ENCODE measurements around the gene RETREG1.

Gene RETREG1

DNA sequence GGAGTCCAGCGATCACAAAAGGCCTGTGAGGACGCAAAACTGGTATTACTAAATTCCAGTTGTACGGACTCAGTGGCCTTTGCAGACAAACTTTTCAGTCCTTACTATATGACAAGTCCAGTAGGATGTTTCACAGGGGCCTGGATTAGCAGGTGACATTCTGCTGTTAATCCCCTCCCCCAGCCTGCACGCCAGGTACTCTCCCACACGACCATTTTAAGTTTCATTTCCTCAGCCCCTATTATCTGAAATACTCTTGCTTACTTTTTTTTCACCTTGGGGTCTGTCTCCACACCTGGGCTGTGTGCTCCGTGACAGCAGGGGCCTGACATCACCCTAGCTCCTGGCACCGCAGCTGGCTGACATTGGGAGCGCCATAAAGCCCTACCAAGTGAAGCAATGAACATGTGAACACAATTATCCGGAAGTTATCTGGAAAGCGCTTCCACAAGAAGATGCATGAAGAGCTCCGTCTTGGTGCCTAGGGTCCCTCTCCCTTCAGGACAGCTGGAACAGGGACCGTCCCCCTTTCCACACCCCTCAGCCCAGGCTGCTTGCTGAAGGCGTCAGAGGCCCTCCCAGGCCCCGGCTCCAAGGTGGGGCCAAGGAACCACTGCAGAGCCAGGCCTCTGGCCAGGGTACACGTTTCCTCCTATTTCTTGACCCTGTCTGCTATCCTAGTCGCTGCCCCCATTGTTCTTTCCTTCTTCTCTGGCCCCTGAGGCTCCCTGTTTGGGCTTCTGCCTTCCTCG lies 111.5 kb downstream of the RETREG1 start:
- TF ChIP-seq, protein P1, sequence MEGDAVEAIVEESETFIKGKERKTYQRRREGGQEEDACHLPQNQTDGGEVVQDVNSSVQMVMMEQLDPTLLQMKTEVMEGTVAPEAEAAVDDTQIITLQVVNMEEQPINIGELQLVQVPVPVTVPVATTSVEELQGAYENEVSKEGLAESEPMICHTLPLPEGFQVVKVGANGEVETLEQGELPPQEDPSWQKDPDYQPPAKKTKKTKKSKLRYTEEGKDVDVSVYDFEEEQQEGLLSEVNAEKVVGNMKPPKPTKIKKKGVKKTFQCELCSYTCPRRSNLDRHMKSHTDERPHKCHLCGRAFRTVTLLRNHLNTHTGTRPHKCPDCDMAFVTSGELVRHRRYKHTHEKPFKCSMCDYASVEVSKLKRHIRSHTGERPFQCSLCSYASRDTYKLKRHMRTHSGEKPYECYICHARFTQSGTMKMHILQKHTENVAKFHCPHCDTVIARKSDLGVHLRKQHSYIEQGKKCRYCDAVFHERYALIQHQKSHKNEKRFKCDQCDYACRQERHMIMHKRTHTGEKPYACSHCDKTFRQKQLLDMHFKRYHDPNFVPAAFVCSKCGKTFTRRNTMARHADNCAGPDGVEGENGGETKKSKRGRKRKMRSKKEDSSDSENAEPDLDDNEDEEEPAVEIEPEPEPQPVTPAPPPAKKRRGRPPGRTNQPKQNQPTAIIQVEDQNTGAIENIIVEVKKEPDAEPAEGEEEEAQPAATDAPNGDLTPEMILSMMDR (IDR thresholded peaks at IDR 0.05; ENCODE audit: extremely low read depth, insufficient read depth, missing control alignments) = no peak
- no peak for DNase-seq (ENCODE audit: low spot score)
- in situ Hi-C loops (cut with MboI; ENCODE audit: low pct_unique_long_range_greater_than_20kb, low sequenced_read_pairs, unreplicated experiment) = no loop called here

DNA sequence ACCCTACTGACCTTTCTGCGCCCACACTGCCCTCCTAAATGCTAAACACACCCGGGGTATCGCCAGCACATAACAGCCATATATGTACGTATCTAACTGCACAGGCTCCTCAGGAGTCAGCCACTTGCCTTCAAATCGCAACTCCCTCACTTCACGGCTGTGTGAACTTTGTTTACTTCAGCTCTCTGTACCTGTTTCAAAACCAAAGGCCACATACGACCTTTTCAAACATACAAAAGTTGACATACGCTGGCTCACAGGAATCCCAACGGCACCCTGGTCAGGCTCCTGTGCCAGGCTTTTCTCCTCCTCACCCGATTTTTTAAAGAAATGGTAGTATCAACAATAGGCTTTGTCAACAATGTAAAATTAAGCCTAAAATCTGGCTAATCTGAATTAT lies 112.2 kb downstream of the RETREG1 start:
- in situ Hi-C loops (cut with MboI; ENCODE audit: low pct_unique_long_range_greater_than_20kb, low sequenced_read_pairs, unreplicated experiment) = no loop called here

DNA sequence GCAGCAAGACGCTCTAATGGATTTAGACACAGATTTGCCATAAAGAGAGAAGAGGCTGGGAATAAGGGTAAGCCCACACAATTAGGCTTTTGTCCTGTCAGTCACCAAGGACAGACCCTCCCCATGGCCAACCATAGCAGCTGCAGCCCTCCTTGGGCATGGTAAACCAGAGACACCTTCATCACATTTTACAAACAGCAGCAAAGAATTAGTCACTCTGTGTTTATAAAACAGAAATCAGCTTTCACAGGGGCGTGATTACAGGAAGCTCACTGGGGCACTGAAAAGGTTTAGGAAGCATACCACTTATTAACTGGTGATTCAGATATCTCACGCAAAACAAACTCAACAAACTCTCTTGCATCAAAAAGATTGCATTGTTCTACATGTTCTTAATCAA lies 113.9 kb downstream of the RETREG1 start:
- TF ChIP-seq, protein P1 (IDR thresholded peaks at IDR 0.05; ENCODE audit: extremely low read depth, insufficient read depth, missing control alignments) = no peak
- in situ Hi-C loops (cut with MboI; ENCODE audit: low pct_unique_long_range_greater_than_20kb, low sequenced_read_pairs, unreplicated experiment) = no loop called here
- DNase-seq (ENCODE audit: low spot score) = no peak

More for the DNA sequence above, 112.2 kb downstream of the RETREG1 start:
- no peak for DNase-seq (ENCODE audit: low spot score)
- TF ChIP-seq, protein P1 (IDR thresholded peaks at IDR 0.05; ENCODE audit: extremely low read depth, insufficient read depth, missing control alignments) = no peak

DNA sequence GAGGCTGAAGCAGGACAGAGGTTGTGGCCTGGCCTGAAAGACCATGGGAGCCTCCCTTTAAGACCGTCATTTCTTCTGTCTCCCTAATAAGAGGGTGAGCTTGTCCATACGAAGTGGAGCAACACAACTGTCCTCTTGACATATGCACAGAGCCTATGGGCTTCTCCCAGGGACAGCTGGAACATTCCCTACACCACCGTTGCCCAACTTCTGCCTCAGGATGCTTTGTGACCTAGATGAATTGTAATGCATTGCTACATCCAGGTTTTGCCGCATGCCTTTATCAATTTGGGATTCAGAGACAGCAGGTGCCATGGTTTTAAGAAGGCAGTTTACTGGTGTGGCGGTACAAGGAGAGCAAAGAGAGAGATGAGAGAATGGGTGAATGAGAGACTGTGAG lies 116.8 kb downstream of the RETREG1 start:
- TF ChIP-seq, protein P1 (IDR thresholded peaks at IDR 0.05; ENCODE audit: extremely low read depth, insufficient read depth, missing control alignments) = no peak
- in situ Hi-C loops (cut with MboI; ENCODE audit: low pct_unique_long_range_greater_than_20kb, low sequenced_read_pairs, unreplicated experiment) = no loop called here
- no peak for DNase-seq (ENCODE audit: low spot score)

DNA sequence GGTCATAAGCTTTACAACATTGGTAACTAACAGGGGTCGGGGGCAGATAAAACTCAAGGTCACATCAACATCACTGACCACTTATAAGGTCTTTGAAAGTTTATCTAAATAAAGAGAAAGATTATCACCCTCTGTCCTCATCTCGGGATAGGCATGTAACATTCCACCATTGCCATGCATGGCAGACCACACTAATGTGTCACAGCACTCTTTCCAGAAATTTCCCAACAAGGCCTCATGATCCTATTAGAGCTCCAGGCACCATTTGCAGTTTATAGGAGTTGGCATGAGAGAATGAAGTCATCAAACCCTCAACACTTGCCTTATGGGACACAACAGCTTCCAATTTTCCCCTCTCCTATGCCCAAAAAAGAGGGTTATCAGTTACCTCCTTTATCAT lies 119.3 kb downstream of the RETREG1 start:
- no peak for DNase-seq (ENCODE audit: low spot score)
- in situ Hi-C loops (cut with MboI; ENCODE audit: low pct_unique_long_range_greater_than_20kb, low sequenced_read_pairs, unreplicated experiment) = no loop called here

DNA sequence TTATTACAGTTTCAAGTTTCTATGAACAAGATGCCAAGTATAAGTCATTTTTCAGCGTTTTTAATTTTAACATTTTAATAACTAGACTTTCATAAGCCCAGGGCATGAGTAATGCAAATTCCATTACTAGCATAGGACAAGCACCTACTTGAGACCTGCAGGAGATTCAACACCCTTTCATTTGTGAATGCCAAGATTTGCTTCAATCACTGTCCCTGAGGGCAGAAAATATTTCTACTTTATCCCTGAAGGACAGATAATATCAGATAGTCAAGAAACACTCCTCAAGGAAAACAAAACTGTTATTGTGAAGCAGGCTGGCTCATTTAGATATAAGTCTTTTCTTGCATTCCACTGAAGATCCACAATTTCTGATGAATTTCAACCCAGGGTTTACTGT lies 123.5 kb downstream of the RETREG1 start:
- TF ChIP-seq, protein P1 (IDR thresholded peaks at IDR 0.05; ENCODE audit: extremely low read depth, insufficient read depth, missing control alignments) = no peak
- in situ Hi-C loops (cut with MboI; ENCODE audit: low pct_unique_long_range_greater_than_20kb, low sequenced_read_pairs, unreplicated experiment) = no loop called here
- DNase-seq (ENCODE audit: low spot score) = no peak

More for the DNA sequence above, 119.3 kb downstream of the RETREG1 start:
- TF ChIP-seq, protein P1 (IDR thresholded peaks at IDR 0.05; ENCODE audit: extremely low read depth, insufficient read depth, missing control alignments) = no peak
